GM19468 (cell line): ENCODE measurements around the gene APOL5.
"Not testable (repeated sequence)": the region's sequence is repeated elsewhere in the genome, so short reads cannot be mapped to it uniquely, and the experiment has no call there.

Experiments used
- ATAC-seq: cut with Tn5 transposase; IDR thresholded peaks from one replicate; pipeline ENCODE4 v1.9.1; 2021; ENCODE audit warnings: mild to moderate bottlenecking, moderate library complexity, moderate number of reproducible peaks; ENCODE audit not compliant: unreplicated experiment; ENCODE audit errors: extremely low read depth

APOL5 gene

DNA sequence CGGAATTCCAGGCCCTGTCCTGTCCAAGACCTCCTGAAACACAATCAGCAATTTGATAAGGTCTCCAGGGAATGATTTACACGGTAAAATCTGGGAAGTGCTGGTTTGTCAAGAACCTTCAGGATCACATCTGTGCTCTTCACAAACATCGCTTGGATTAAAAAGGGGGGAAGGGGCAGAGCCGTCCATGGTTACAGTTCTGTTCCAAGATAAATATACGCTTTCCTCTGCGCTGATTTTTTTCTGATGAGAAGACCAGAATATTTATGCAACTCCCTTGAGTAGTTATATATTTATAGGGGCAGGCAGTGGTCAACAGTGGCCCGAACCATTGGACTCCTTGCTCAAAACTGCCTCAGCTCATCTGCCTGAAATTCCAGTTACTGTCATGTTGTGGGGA is 9.2 kb upstream of the APOL5 start:
- ATAC-seq: no peak

DNA sequence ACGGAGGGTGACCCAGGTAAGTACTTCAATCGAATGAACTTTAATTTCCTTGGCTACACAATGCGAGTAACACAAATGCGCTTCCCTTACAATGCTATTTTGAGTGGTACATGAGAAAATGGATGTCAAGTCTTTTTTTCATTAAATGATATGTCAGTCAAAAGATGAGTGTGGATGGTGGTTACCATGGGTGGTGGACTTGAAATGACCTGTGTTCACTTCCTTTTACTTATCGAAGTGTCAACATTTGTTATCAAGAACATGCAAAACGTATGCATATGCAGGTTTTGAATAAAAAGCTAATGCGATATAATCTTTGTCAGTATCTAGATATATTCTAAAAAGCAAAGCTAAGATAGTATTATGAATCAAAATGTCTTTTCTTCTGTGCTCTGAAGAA is 8.8 kb upstream of the APOL5 start:
- ATAC-seq: no peak

DNA sequence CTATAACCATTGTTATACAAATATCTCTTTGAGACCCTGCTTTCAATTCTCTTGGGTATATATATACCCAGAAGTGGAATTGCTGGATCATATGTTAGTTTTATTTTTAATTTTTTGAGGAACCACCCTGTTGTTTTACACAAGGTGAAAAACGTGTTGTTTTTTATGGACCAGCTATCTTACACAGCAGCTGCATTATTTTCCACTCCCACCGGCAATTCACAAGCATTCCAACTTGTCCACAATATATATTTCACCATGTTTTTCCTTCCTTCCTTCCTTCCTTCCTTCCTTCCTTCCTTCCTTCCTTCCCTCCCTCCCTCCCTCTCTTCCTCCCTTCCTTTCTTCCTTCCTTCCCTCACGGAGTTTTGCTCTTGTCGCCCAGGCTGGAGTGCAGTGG is 6.3 kb upstream of the APOL5 start:
- ATAC-seq: no peak

DNA sequence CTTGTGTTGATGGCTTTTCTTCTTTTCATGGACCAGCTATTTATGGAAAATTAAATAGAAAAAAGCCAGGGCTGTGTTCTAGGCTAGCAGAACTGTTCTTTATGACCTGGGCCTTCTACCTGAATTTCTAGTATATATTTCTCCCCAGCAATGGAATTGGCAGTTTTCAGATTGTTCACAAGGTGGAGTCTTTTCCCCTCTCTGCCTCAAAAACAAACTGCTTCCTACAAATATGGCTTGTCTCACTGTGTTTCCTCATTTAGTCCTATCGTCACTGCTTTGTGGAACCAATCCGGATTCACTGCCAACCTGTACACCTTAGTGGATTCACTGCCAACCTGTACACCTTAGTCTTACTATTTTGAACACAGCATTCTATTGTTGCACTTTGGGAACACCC is 5.0 kb upstream of the APOL5 start:
- no peak for ATAC-seq

DNA sequence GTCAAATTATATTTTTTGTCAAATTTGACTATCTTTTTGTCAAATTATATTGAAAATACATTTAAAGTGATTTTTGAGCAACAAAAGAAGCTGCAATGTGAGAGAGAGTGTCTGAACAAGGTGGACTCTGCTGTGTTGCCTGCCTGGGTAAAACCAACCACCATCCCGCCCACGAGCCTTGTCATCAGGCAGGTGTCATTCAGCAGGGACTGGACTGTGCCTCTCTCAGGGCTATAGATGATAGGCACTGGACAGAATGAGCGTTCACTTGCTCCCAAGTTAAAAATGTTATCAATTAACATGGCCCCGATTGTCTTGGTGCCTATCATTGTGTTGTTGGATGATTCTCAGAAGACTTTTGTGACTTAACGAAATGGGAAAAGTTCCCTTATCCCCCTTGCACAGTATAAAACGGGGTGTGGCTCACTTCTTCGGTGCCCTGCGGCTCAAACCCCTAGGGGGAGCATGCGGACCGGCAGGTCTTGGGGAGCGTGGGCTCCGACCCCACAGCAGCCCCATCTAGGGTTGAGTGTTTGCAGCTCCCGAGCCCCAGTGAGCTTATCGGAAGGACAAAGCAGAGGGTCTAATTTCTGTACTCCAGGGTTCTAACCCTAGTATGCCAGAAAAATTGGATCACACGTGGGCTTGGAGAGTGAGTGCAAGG is 1.7 kb downstream of the APOL5 start:
- ATAC-seq: no peak

DNA sequence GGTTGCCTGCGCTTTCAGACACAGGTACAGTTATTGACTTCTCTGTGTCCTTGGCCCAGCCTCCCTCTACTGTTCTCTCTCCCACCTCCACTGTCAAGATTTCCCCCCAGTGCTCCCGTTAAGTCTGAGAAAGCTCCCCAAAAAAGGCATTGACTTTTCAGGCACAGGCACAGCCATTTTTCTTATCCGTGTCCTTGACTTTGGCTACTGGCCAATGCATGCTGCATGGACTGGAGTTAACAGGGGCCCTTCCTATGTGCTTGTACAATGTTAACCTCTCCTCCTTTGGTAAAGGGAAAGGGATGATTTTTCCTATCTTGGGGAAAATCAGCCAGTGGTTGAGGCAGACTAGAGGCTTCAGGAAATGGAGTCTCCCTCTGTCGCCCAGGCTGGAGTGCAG is 4.3 kb downstream of the APOL5 start:
- no peak for ATAC-seq

DNA sequence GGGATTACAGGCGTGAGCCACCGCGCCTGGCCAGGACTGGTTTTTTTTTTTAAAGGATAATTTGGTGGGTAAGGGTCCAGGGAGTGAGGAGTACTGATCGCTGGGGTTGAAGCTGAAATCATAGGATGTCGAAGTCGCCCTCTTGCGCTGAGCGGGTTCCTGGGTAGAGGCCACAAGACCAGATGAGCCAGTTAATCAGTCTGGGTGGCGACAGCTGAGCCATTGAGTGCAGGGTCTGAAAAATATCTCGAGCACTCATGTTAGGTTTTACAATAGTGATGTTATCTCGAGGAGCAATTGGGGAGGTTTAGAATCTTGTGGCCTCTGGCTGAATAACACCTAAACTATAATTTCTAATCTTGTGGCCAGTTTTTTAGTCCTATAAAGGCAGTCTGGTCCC is 7.8 kb downstream of the APOL5 start:
- ATAC-seq: no peak

DNA sequence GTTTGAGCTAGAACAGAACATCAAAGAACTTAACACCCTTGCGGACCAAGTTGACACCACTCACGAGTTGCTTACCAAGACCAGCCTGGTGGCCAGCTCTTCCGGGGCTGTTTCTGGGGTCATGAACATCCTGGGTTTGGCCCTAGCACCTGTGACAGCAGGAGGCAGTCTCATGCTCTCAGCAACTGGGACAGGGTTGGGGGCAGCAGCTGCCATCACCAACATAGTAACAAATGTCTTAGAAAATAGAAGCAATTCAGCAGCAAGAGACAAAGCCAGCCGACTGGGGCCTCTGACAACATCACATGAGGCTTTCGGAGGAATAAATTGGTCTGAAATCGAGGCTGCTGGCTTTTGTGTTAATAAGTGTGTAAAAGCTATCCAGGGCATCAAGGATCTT is 8.7 kb downstream of the APOL5 start:
- ATAC-seq: no peak

DNA sequence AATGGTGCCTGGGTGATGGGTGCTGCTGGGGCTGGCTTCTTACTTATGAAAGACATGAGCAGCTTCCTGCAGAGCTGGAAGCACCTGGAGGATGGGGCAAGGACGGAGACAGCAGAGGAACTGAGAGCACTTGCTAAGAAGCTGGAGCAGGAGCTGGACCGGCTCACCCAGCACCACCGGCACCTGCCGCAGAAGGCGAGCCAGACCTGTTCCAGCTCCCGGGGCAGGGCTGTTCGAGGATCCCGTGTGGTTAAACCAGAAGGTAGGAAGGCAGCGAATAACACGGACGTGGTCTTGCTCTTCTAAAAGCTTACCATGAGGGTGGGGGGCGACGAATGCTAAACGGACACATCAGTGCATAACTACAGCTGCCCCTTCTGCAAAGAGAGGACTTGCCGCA is 9.3 kb downstream of the APOL5 start:
- ATAC-seq: no peak

DNA sequence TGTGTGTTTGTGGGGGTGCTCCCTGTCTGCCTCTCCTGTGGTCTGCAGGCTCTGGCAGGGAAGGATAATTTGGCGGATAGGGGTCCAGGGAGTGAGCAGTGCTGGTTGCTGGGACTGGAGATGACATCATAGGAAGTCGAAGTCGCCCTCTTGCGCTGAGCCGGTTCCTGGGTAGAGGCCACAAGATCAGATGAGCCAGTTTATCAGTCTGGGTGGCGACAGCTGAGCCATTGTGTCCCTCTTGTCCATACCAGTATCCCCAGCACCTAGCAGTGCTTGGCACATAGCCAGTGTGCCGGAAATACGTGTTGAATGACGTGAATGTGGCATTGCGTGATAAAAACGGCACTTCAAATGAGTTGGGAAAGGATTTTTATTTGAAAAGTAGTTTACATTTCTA is 9.8 kb downstream of the APOL5 start:
- ATAC-seq: no peak

DNA sequence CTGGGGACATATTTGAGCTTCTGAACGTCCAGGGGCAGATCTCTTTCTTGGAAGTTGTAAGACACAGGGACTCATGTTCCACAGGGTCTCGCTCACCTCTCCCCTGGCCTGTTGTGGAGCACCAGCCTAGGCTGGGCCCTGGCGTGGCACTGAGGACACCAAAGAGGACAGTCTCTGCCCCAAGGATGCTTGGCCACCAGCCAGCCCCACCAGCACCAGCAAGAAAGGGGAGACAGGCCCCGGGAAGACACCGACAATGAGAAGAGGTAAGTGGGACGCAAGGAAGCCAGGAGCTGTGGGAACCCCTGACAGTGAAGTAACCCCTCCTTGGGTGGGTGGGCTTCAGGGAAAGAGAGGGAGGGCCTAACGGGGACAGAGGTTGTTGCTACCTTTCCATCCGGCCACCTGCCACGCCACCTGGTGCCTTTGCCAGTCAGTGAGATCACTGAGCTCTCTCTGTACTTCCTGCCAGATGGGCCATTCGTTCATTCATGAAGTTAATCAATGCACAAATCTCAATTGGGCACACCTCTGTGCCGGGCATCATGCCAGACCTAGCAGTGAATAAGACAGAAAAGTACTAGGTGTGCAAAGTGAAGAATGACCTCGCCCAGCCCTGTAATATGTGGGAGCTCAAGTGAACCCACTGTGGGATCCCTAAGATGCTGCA is 11.1 kb downstream of the APOL5 start:
- no peak for ATAC-seq

DNA sequence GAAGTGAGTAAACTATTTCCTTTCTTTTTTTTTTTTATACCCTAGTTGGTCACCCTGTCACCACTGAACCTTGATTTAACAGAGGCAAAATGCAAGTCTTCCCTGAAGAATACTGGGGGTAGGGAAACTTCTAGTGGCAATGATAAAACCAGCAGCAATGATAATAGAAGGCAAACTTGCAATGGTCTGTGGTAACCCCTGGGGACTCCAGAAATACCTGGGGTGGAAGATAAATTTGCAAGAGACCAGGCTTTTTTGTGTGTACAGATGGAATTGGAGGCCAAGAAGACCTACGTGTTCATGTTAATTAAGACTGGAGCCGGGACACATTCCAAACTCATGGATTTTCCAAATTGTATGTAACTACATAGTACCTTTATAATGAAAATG is 11.6 kb downstream of the APOL5 start:
- no peak for ATAC-seq

DNA sequence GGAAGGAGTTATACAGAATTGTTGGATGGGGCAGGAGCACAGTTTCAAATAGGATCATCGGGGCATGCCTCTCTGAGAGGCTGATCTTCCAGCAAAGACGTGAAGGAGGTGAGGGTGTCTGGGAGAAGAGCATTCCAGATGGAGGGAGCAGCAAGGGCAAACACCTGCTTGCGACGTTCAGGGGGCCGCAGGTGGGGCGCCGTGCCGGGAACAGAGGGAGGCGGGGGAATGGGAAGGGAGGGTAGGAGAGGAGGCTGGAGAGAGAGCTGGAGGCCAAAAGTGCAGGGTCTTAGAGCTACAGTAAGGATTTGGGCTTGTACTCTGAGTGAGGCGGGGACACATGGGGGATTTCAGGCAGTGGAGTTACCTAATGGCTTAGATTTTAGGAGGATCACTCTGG is 13.6 kb downstream of the APOL5 start:
- ATAC-seq: no peak

DNA sequence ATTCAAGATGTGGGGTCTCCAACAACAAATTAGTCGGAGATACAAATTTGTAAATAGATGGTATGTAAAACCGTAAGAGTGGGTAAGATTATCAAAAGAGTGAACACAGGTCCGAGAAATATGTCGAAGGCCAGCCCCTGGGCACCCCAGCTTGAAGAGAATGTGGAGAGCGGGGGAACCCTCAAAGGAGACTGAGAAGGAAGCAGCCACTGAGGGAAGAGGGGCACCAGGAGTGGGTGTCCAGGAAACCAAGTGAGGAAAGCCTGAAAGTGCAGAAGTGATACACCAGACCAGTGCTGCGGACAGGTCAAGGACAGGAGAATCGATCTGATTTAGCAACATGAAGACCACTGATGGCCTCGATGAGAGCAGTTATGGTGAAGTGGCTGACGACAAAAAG is 14.4 kb downstream of the APOL5 start:
- ATAC-seq: no peak

DNA sequence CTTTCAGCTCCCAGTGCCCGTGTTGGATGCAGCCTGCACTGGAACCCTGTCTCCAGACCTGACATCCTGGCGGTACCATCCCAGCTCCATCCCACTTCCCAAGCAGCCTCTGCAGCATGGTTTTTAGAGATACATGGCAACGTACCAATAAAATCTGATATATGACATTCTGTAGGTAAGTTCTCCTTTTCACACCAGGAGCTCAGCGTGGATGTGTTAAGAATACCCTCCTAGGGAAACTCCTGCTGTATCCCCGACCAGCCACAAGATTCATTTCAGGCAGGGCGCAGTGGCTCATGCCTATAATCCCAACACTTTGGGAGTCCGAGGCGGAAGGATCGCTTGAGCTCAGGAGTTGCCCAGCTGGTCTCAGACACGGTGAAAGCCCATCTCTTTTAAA is 15.4 kb downstream of the APOL5 start:
- no peak for ATAC-seq

DNA sequence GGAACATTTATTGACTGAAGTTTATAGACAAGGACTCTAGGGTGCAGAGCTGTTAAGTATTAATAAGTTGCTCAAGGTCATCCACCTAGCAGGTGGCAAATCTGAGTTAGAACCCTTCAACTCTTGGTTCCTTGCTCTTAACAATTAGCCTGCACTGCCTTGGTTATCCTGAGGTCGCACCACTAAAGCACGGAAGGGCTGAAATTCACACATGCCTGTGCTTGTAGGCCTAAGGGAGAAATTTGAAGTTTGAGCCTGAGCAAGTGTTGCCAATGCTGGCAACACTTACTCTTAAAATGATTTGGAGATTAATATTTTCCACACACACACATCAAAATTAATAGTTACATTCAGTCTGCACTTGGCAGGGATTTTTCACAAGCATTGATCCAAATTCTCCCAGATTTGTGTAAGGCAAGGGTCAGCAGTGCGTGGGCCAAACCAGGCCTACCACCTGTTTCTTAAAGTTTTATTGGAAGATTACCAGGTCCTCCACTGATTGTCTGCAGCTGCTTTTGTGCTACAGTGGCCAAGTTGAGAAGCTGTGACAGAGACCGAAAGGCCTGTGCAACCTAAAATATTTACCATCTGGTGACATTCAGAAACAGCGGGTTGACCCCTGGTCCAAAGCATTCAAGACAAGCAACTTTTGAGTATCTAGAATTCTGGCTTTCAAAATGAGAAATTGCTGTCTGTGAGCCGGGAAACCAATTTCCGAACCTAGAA is 16.3 kb downstream of the APOL5 start:
- no peak for ATAC-seq

DNA sequence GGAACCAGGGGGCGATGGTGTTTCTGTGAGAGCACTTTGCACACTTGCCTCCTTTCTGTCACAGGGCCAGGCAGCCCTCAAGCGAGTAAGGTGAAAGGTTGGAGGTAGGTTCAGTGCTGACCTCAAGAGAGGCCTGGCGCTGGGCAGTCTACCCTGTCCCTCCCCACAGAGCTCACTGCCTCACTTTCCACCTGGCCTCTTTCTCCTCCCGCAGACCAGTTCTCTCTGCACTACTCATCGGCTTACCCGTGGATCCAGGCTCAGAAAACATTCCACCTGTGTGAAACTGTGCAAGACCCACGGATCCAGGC is 16.8 kb downstream of the APOL5 start:
- ATAC-seq: no peak

DNA sequence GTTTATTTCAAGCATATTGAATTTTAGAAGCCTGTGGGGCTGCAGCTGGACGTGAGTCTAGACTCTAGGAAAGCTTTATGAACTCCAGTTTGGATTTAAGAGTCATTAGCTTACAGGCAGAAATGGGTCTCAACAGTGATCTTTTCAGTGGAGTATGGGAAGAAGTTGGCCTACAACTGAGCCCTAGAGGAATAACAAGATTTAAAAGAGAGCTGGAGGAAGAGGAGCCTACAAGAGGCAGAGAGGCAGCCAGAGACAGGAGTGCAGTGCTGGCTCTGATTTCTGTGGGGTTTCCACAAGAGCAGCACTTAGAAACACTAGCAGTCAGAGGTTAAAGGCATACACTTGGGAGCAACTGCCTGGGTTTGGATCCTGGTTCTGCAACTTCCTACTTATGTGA is 17.9 kb downstream of the APOL5 start:
- ATAC-seq: no peak

DNA sequence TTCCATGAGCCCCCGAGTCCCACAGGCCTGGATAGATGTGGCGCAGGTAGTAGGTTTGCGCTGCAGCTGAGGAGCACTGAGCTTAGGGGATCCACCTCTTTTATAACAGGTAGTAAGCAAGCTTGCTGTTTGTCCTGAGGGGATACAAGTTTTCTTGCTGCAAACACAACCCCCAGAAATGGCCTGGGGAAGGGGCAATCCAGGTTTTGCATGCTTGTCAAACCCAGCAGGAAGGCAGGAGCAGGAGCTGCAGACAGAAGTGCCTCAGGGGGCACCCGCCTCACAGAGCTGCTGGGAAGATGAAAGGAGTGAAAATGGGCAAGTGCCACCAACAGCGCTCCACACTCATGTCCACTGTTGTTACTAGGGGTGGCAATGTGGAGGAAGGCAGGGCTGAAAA is 18.5 kb downstream of the APOL5 start:
- ATAC-seq: no peak

DNA sequence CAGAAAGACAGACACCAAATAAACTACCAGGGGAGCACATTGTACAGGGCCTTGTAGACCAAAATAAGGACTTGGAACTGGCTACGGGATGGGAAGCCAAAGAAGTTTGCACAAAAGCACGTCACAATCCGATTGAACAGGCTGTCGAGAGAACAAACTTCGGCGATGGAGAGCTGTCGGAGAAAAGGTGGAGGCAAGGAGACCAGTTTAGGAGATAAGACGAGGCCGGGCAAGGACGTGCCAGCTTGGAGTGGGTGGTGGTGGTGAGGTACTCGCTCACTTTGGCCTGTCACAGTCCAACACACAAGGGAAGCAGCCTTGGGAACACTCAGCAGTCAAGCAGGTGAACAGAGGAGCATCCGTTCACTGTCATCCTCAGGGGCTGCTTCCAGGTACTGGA is 19.0 kb downstream of the APOL5 start:
- no peak for ATAC-seq

DNA sequence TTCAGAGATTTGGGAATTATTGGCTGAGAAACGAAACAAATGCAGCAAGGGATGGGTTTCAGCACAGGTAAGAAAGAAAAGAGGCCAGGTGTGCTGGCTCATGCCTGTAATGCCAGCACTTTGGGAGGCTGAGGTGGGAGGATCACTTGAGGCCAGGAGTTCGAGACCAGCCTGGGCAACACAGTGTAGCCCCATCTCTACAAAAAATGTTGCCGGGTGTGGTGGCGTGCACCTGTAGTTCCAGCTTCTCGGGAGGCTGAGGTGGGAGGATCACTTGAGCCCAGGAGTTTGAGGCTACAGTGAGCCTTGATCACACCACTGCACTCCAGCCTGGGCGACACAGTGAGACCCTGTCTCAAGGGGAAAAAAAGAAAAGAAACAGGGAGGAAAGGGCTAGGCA is 20.2 kb downstream of the APOL5 start:
- ATAC-seq: not testable (repeated sequence)
